Mesangial cell (primary cell): ENCODE data around the gene SNAI1. TPM values are rescaled to one million over a fixed set of nuclear protein-coding genes. Genes with fewer than 3 reads are reported as not detected.

ENCODE experiments used
- total RNA-seq: library from RNA; depleted of rRNA; stranded (reverse); fragments of >200 nt; gene quantifications from 2 replicates; pipeline ENCODE4 v1.2.3, GENCODE V29; 2015

The SNAI1 gene
- 4.2 and 6.0 TPM in 2 replicates for total RNA-seq

GRCh38 chr20:49982346-49983122 is at the start of gene SNAI1:
TSS of gene SNAI1 (plus strand) at chr20:49982980. CDS start at chr20:49983060, 80 bp downstream.

GRCh38 chr20:49936153-49937026 is 46.4 kb upstream of the SNAI1 start, which contains the start of gene RNF114:
TSS of gene RNF114 (plus strand) at chr20:49936397. CDS start at chr20:49936413, 16 bp downstream.

Other genes starting within 250 kb of the SNAI1 start
- gene SLC9A8, start 170.2 kb upstream of the SNAI1 start, total RNA-seq: 4.9 and 7.9 TPM in 2 replicates
- gene SPATA2, start 67.5 kb upstream of the SNAI1 start, total RNA-seq: 3.3 and 3.7 TPM in 2 replicates
- 142 and 163 TPM in 2 replicates for gene RNF114, start 46.6 kb upstream of the SNAI1 start, total RNA-seq
- 51.8 and 58.5 TPM in 2 replicates for gene UBE2V1, start 130.2 kb downstream of the SNAI1 start, total RNA-seq
- 55.8 and 58.0 TPM in 2 replicates for gene PEDS1, start 170.7 kb downstream of the SNAI1 start, total RNA-seq
- gene CEBPB, start 207.8 kb downstream of the SNAI1 start, total RNA-seq: 39.9 and 76.2 TPM in 2 replicates